Activated T-helper 17 cell treated with anti-CD3 and anti-CD28 coated beads, Interleukin-2, amount 50 U/mL, for 72 hours (primary cell): ENCODE data around the gene ARPC2. TPM values are rescaled to one million over a fixed set of nuclear protein-coding genes. Genes with fewer than 3 reads are reported as not detected.

Experiments used
- ATAC-seq: fragments of 150-1000 bp; cut with Tn5 transposase; replicated peaks from 2 replicates; pipeline ENCODE4 v1.10.0; 2021; ENCODE audit warnings: mild to moderate bottlenecking, moderate library complexity
- H3K27ac Mint-ChIP-seq: one replicate; pipeline ENCODE4 v1.8.0; 2022; ENCODE audit warnings: mixed read lengths
- H3K27me3 Mint-ChIP-seq: one replicate; pipeline ENCODE4 v1.8.0; 2022; ENCODE audit warnings: mixed read lengths
- H3K36me3 Mint-ChIP-seq: one replicate; pipeline ENCODE4 v1.8.0; 2022; ENCODE audit warnings: low read depth, mild to moderate bottlenecking, mixed read lengths
- H3K4me1 Mint-ChIP-seq: one replicate; pipeline ENCODE4 v1.8.0; 2022; ENCODE audit warnings: mixed read lengths
- H3K4me3 Mint-ChIP-seq: one replicate; pipeline ENCODE4 v1.8.0; 2022; ENCODE audit warnings: mild to moderate bottlenecking, mixed read lengths
- H3K9me3 Mint-ChIP-seq: one replicate; pipeline ENCODE4 v1.8.0; 2022; ENCODE audit warnings: mixed read lengths
- total RNA-seq, 2 donors: library from RNA; stranded (reverse); gene quantifications; one replicate each; pipeline ENCODE4 v1.2.3, GENCODE V29; 2022

The ARPC2 gene
- total RNA-seq, 2 donors from 2014 or later: 679 to 681 TPM

- Mint-ChIP-seq H3K4me1 (peaks cover 24% of the 10 kb centered on the region), H3K9me3 (no peaks in the 10 kb centered on the region), H3K36me3 (peaks cover 75% of the 10 kb centered on the region), H3K27me3 (no peaks in the 10 kb centered on the region), H3K27ac (peak overlapping the region; percentile 72), H3K4me3 (no peak overlapping the region)
- no peak for ATAC-seq
These were observed 58.5 kb downstream of the ARPC2 start for GRCh38 chr2:218275371-218276072.

- Mint-ChIP-seq H3K27ac (peak overlapping the region; percentile 72), H3K4me1 (peaks cover 14% of the 10 kb centered on the region), H3K36me3 (peaks cover 86% of the 10 kb centered on the region)
These were observed 60.2 kb downstream of the ARPC2 start for GRCh38 chr2:218276986-218277755.

GRCh38 chr2:218277921-218278320 is 60.9 kb downstream of the ARPC2 start:
- H3K27me3 Mint-ChIP-seq: no peaks in the 10 kb centered on the region
- ATAC-seq: no peak
- no peak overlapping the region for H3K4me3 Mint-ChIP-seq
- peak overlapping the region; percentile 72 for H3K27ac Mint-ChIP-seq
- H3K4me1 Mint-ChIP-seq: peaks cover 10% of the 10 kb centered on the region
- H3K9me3 Mint-ChIP-seq: no peaks in the 10 kb centered on the region
- peaks cover 87% of the 10 kb centered on the region for H3K36me3 Mint-ChIP-seq

More at GRCh38 chr2:218276986-218277755, 60.2 kb downstream of the ARPC2 start:
- H3K27me3 Mint-ChIP-seq: no peaks in the 10 kb centered on the region
- no peak overlapping the region for H3K4me3 Mint-ChIP-seq
- no peaks in the 10 kb centered on the region for H3K9me3 Mint-ChIP-seq
- ATAC-seq: no peak

- H3K4me1 Mint-ChIP-seq: peaks cover 10% of the 10 kb centered on the region
- no peak overlapping the region for H3K4me3 Mint-ChIP-seq
- ATAC-seq: no peak
These were observed 61.8 kb downstream of the ARPC2 start for GRCh38 chr2:218278531-218279360.

GRCh38 chr2:218280260-218280870 is 63.4 kb downstream of the ARPC2 start:
- no peak for ATAC-seq
- Mint-ChIP-seq H3K4me3 (no peak overlapping the region), H3K36me3 (peaks cover 88% of the 10 kb centered on the region), H3K27ac (peak overlapping the region; percentile 70), H3K4me1 (peaks cover 23% of the 10 kb centered on the region), H3K9me3 (no peaks in the 10 kb centered on the region), H3K27me3 (no peaks in the 10 kb centered on the region)

More at GRCh38 chr2:218278531-218279360, 61.8 kb downstream of the ARPC2 start:
- no peaks in the 10 kb centered on the region for H3K9me3 Mint-ChIP-seq
- H3K27me3 Mint-ChIP-seq: no peaks in the 10 kb centered on the region
- peaks cover 90% of the 10 kb centered on the region for H3K36me3 Mint-ChIP-seq
- peak overlapping the region; percentile 70 for H3K27ac Mint-ChIP-seq

GRCh38 chr2:218281449-218281848 is 64.5 kb downstream of the ARPC2 start:
- H3K27me3 Mint-ChIP-seq: no peaks in the 10 kb centered on the region
- H3K9me3 Mint-ChIP-seq: no peaks in the 10 kb centered on the region
- H3K27ac Mint-ChIP-seq: peak overlapping the region; percentile 81
- peaks cover 86% of the 10 kb centered on the region for H3K36me3 Mint-ChIP-seq
- no peak overlapping the region for H3K4me3 Mint-ChIP-seq
- peaks cover 33% of the 10 kb centered on the region for H3K4me1 Mint-ChIP-seq
- ATAC-seq: no peak

GRCh38 chr2:218282173-218282991 is 65.4 kb downstream of the ARPC2 start:
- Mint-ChIP-seq H3K27me3 (no peaks in the 10 kb centered on the region), H3K27ac (peak overlapping the region; percentile 98), H3K36me3 (peaks cover 86% of the 10 kb centered on the region), H3K4me1 (peaks cover 40% of the 10 kb centered on the region), H3K4me3 (peak overlapping the region; percentile 87), H3K9me3 (no peaks in the 10 kb centered on the region)
- ATAC-seq: no peak

- peak overlapping the region; percentile 87 for H3K4me3 Mint-ChIP-seq
- peak; percentile 67 for ATAC-seq
- H3K9me3 Mint-ChIP-seq: no peaks in the 10 kb centered on the region
- peaks cover 47% of the 10 kb centered on the region for H3K4me1 Mint-ChIP-seq
- H3K27me3 Mint-ChIP-seq: no peaks in the 10 kb centered on the region
- H3K27ac Mint-ChIP-seq: peak overlapping the region; percentile 98
- peaks cover 81% of the 10 kb centered on the region for H3K36me3 Mint-ChIP-seq
These were observed 67.3 kb downstream of the ARPC2 start for GRCh38 chr2:218284106-218284811.

GRCh38 chr2:218285604-218286003 is 68.6 kb downstream of the ARPC2 start:
- H3K27me3 Mint-ChIP-seq: no peaks in the 10 kb centered on the region
- peak overlapping the region; percentile 87 for H3K4me3 Mint-ChIP-seq
- H3K4me1 Mint-ChIP-seq: peaks cover 47% of the 10 kb centered on the region
- H3K9me3 Mint-ChIP-seq: no peaks in the 10 kb centered on the region
- peak overlapping the region; percentile 98 for H3K27ac Mint-ChIP-seq
- ATAC-seq: no peak
- H3K36me3 Mint-ChIP-seq: peaks cover 68% of the 10 kb centered on the region

- Mint-ChIP-seq H3K9me3 (no peaks in the 10 kb centered on the region), H3K4me1 (peaks cover 48% of the 10 kb centered on the region), H3K27me3 (no peaks in the 10 kb centered on the region), H3K27ac (peak overlapping the region; percentile 98), H3K4me3 (peak overlapping the region; percentile 87), H3K36me3 (peaks cover 57% of the 10 kb centered on the region)
- peak; percentile 77 for ATAC-seq
These were observed 69.8 kb downstream of the ARPC2 start for GRCh38 chr2:218286570-218287459.

- peak overlapping the region; percentile 87 for H3K4me3 Mint-ChIP-seq
- peaks cover 45% of the 10 kb centered on the region for H3K4me1 Mint-ChIP-seq
- H3K9me3 Mint-ChIP-seq: no peaks in the 10 kb centered on the region
- H3K27me3 Mint-ChIP-seq: no peaks in the 10 kb centered on the region
- peak overlapping the region; percentile 92 for H3K27ac Mint-ChIP-seq
- H3K36me3 Mint-ChIP-seq: peaks cover 29% of the 10 kb centered on the region
- ATAC-seq: no peak
These were observed 72.8 kb downstream of the ARPC2 start for GRCh38 chr2:218289639-218290315.
